Kidney (tissue), 14 donors: ENCODE results near the gene EEIG1. TPM values are rescaled to one million over a fixed set of nuclear protein-coding genes. Genes with fewer than 3 reads are reported as not detected.

Source experiments
- DNase-seq, 5 donors: peaks; one replicate each; pipeline ENCODE4 v3.0.0-alpha.2; 2013 to 2020
- FAIRE-seq: peaks from 2 replicates; lab custom pipeline; 2012; peaks lifted over from hg19 to GRCh38; lab: Jason Lieb, UNC
- H3K27ac ChIP-seq, 2 donors: one replicate each; pipeline ENCODE4 v1.7.0; 2013; ENCODE audit warnings: low read depth in 2 of 2, low read length in 2 of 2, inconsistent platforms in 1 of 2
- H3K27me3 ChIP-seq: one replicate; pipeline ENCODE4 v1.7.1; 2013; ENCODE audit warnings: low read length, inconsistent platforms; ENCODE audit not compliant: control insufficient read depth, insufficient read depth
- H3K36me3 ChIP-seq, 3 donors: one replicate each; pipeline versions ENCODE4 v1.7.0 to v1.7.1; 2013; ENCODE audit warnings: low read length in 3 of 3, control low read depth in 1 of 3, inconsistent platforms in 1 of 3; ENCODE audit not compliant: insufficient read depth in 3 of 3, control insufficient read depth in 2 of 3
- H3K4me1 ChIP-seq, 3 donors: one replicate each; pipeline versions ENCODE4 v1.7.0 to v1.7.1; 2013; ENCODE audit warnings: low read length in 3 of 3, inconsistent platforms in 1 of 3, low read depth in 1 of 3; ENCODE audit not compliant: control insufficient read depth in 2 of 3, insufficient read depth in 2 of 3
- H3K4me3 ChIP-seq, 3 donors: one replicate each; pipeline versions ENCODE4 v1.7.0 to v1.8.1; 2013; ENCODE audit warnings: low read length in 3 of 3, control low read depth in 1 of 3, inconsistent platforms in 1 of 3
- H3K9ac ChIP-seq, 3 donors: one replicate each; pipeline versions ENCODE4 v1.7.0 to v1.7.1; 2013; ENCODE audit warnings: low read length in 3 of 3, control low read depth in 1 of 3, inconsistent platforms in 1 of 3
- H3K9me3 ChIP-seq, 3 donors: one replicate each; pipeline versions ENCODE4 v1.7.0 to v1.7.1; 2013; ENCODE audit warnings: low read length in 3 of 3, control low read depth in 1 of 3, inconsistent platforms in 1 of 3; ENCODE audit not compliant: control insufficient read depth in 2 of 3, insufficient read depth in 1 of 3
- intact Hi-C: fragments of 100-400 bp; cut with DNase I; formaldehyde crosslinking; loops from one replicate; pipeline ENCODE4 v1.11.1; 2022
- polyA plus RNA-seq: library from polyadenylated mRNA; stranded (reverse); fragments of 350-450 nt; fragmentation: Illumina TruSeq; extraction: RNeasy Lipid Tissue Mini Kit (QIAGEN cat#74804); gene quantifications from one replicate; pipeline ENCODE4 v1.2.3, GENCODE V29; 2014; ENCODE audit warnings: low read depth, low replicate concordance; ENCODE audit not compliant: insufficient read depth
- total RNA-seq: library from RNA; stranded (reverse); fragmentation: NEBNext Ultra II Directional; extraction: Animal tissue kit (Norgen Biotek cat#: 25700); gene quantifications from one replicate; pipeline ENCODE4 v1.2.1, GENCODE V29; 2021
- TF ChIP-seq, protein P1 (sequence below): IDR thresholded peaks from 3 replicates; pipeline ENCODE4 v1.5.1; 2012; ENCODE audit warnings: mild to moderate bottlenecking, moderate library complexity, borderline replicate concordance; ENCODE audit not compliant: insufficient read depth; ENCODE audit errors: extremely low read depth
- donor health status: control.
- donor health status: control.
- donor health status: control.
- donor health status: control.
- donor health status: control.
- donor health status: DM: yes; HTN: yes; CAD: no.
- donor health status: Normal renal cell carcinoma (clear cell type).

The EEIG1 gene
- total and polyA plus RNA-seq, 2 donors from 2014 or later, result 34.3 to 75.9 TPM

- Histone ChIP-seq H3K27me3 (no peaks in the 10 kb centered on the region), H3K4me1 (peaks cover 3 to 42% (median 41%) of the 10 kb centered on the region in 3 donors), H3K36me3 (no peaks in the 10 kb centered on the region), H3K4me3 (peak overlapping the region; percentile 71 to 95 (median 80)), H3K27ac (peak overlapping the region; percentile 85 to 91), H3K9ac (peak overlapping the region; percentile 57 to 88 (median 83)), H3K9me3 (no peaks in the 10 kb centered on the region)
- FAIRE-seq (no peak), DNase-seq (peak in 4 of 5 donors; percentile 54 to 87 (median 70))
- TF ChIP-seq, protein P1, sequence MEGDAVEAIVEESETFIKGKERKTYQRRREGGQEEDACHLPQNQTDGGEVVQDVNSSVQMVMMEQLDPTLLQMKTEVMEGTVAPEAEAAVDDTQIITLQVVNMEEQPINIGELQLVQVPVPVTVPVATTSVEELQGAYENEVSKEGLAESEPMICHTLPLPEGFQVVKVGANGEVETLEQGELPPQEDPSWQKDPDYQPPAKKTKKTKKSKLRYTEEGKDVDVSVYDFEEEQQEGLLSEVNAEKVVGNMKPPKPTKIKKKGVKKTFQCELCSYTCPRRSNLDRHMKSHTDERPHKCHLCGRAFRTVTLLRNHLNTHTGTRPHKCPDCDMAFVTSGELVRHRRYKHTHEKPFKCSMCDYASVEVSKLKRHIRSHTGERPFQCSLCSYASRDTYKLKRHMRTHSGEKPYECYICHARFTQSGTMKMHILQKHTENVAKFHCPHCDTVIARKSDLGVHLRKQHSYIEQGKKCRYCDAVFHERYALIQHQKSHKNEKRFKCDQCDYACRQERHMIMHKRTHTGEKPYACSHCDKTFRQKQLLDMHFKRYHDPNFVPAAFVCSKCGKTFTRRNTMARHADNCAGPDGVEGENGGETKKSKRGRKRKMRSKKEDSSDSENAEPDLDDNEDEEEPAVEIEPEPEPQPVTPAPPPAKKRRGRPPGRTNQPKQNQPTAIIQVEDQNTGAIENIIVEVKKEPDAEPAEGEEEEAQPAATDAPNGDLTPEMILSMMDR, result no peak
- intact Hi-C loops, result no loop called here
Measured at GRCh38 chr9:127979333-127980059, 1.3 kb downstream of the EEIG1 start.

DNA sequence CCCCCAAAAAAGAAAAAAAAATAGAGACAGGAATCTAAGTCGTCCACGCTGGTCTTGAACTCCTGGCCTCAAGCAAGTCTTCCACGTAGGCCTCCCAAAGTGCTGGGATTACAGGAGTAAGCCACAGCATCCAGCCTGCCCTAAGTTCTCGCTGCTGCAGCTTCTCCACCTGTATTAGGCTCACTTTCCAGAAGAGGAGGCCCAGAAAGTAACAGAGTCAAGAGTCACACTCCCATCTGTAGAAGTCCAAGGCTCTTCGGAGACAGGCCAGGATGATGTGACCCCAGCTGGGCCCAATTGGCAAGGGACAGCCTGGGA is 1.8 kb downstream of the EEIG1 start:
- Histone ChIP-seq H3K9ac (peak overlapping the region; percentile 0 to 88 (median 52)), H3K27ac (peak overlapping the region; percentile 85 to 91), H3K36me3 (no peaks in the 10 kb centered on the region), H3K4me1 (peaks cover 3 to 47% (median 46%) of the 10 kb centered on the region in 3 donors), H3K4me3 (peak overlapping the region; percentile 71 to 95 (median 80)), H3K27me3 (no peaks in the 10 kb centered on the region), H3K9me3 (no peaks in the 10 kb centered on the region)
- intact Hi-C loops, result no loop called here
- no peak for DNase-seq
- no peak for FAIRE-seq
- TF ChIP-seq, protein P1, result no peak

DNA sequence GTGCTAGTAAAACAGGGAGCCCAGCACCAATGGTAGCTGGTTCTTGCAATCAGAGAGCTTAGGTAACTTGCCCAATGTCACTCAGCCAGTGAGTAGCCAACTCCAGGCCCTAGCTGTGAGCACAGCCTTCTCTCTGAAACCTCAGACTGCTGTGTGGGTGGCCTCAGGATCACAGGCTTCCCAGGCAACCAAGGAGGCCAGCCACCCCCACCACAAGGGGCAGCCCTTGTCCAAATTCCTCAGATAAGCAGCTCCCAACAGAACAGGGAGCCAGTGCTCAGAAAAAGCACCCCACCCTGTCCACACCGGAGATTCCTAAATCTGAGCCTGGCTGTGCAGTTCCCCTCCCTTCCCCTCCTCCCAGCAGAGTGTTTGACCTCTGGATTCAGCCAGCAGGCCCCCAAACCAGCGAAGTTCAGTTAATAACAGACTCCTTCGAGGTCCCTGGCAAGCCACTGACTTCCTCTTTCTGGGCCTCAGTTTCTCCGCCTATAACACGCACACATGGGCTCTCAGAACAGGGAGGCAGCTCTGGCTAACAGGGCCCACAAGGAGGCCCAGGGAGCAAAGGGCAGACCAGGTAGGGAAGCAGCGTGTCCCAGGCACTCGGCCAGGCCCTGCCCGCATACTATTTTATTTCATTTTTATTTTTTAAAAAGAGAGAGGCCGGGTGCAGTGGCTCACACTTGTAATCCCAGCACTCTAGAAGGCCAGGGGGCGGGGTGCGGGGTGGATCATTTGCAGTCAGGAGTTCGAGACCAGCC is 2.7 kb downstream of the EEIG1 start:
- Histone ChIP-seq H3K4me1 (peaks cover 3 to 57% (median 56%) of the 10 kb centered on the region in 3 donors), H3K27ac (peak overlapping the region; percentile 71 to 85), H3K9ac (peak overlapping the region in 2 of 3 donors; percentile 49 to 88), H3K36me3 (no peaks in the 10 kb centered on the region), H3K27me3 (no peaks in the 10 kb centered on the region), H3K9me3 (no peaks in the 10 kb centered on the region), H3K4me3 (peak overlapping the region; percentile 28 to 95 (median 80))
- DNase-seq (peak in 4 of 5 donors; percentile 38 to 83 (median 64)), FAIRE-seq (no peak)
- TF ChIP-seq, protein P1, result no peak
- intact Hi-C loops, result no loop called here
